A673 (cell line): ENCODE results near the gene GALM. TPM values are rescaled to one million over a fixed set of nuclear protein-coding genes. Genes with fewer than 3 reads are reported as not detected.

Experiments
- BruUV-seq: library from RNA; stranded (reverse); fragments of 400-500 nt; replicated peaks from 2 replicates; lab custom pipeline; 2021; lab: Mats Ljungman, UMichigan
- CTCF ChIA-PET: fragments of 300-600 bp; sonication (Branson Sonifier 250); formaldehyde crosslinking; loops from one replicate; lab custom pipeline; 2022; ENCODE audit warnings: antibody characterized with exemption; lab: Charles Lee
- POLR2A ChIA-PET: fragments of 300-600 bp; sonication (Branson Sonifier 250); formaldehyde crosslinking; loops from one replicate; lab custom pipeline; 2022; ENCODE audit warnings: antibody characterized with exemption; ENCODE audit not compliant: low non-redundant PET; lab: Charles Lee
- DNase-seq: peaks from one replicate; pipeline ENCODE4 v3.0.0-alpha.2; 2015; ENCODE audit warnings: low spot score
- H3K27ac ChIP-seq: fragments of 200-600 bp; sonication (generic); 2 replicates; pipeline ENCODE4 v1.5.1; 2016; ENCODE audit warnings: mixed run types, low read depth, mild to moderate bottlenecking, mixed read lengths, antibody characterized with exemption, low read length; ENCODE audit not compliant: poor library complexity, severe bottlenecking
- H3K27me3 ChIP-seq: fragments of 200-600 bp; sonication (generic); replicated peaks from 2 replicates; pipeline ENCODE4 v1.6.1; 2017; ENCODE audit warnings: mixed run types, low read depth, mild to moderate bottlenecking, mixed read lengths, antibody characterized with exemption, low read length; ENCODE audit not compliant: insufficient read depth, poor library complexity
- H3K36me3 ChIP-seq: fragments of 200-600 bp; sonication (generic); 2 replicates; pipeline ENCODE4 v1.6.1; 2016; ENCODE audit warnings: mixed run types, mild to moderate bottlenecking, mixed read lengths, antibody characterized with exemption, low read length; ENCODE audit not compliant: insufficient read depth, poor library complexity, severe bottlenecking
- H3K4me1 ChIP-seq: fragments of 200-600 bp; sonication (generic); 2 replicates; pipeline ENCODE4 v1.6.1; 2017; ENCODE audit warnings: mixed run types, mild to moderate bottlenecking, mixed read lengths, antibody characterized with exemption, low read length; ENCODE audit not compliant: insufficient read depth, poor library complexity, severe bottlenecking
- H3K4me3 ChIP-seq: fragments of 200-600 bp; sonication (generic); 2 replicates; pipeline ENCODE4 v1.5.1; 2016; ENCODE audit warnings: low read depth, mixed run types, mild to moderate bottlenecking, mixed read lengths, low read length; ENCODE audit not compliant: poor library complexity, severe bottlenecking
- H3K9me3 ChIP-seq: fragments of 200-600 bp; sonication (generic); 2 replicates; pipeline ENCODE4 v1.6.1; 2016; ENCODE audit warnings: mixed run types, low read depth, mild to moderate bottlenecking, mixed read lengths, antibody characterized with exemption, low read length; ENCODE audit not compliant: poor library complexity, severe bottlenecking
- CTCF ChIP-seq: fragments of 300-800, 200-600 bp; sonication (generic); conservative IDR thresholded peaks from 2 replicates; pipeline ENCODE4 v1.5.1; 2017; ENCODE audit warnings: low read depth, mild to moderate bottlenecking, antibody characterized with exemption, low read length, moderate library complexity, mixed read lengths
- EZH2 ChIP-seq: fragments of 200-600 bp; sonication (generic); IDR thresholded peaks from 2 replicates; pipeline ENCODE4 v1.6.1; 2017; ENCODE audit warnings: borderline replicate concordance, low read depth, mild to moderate bottlenecking, mixed read lengths, antibody characterized with exemption, low read length; ENCODE audit not compliant: poor library complexity, severe bottlenecking
- intact Hi-C: fragments of 100-400 bp; cut with micrococcal nuclease; formaldehyde crosslinking; loops from one replicate; pipeline ENCODE4 v1.10.0; 2022; ENCODE audit not compliant: unreplicated experiment
- total RNA-seq: library from RNA; stranded (reverse); gene quantifications from 2 replicates; pipeline ENCODE4 v1.2.3, GENCODE V29; 2021

Gene GALM
- total RNA-seq, 1 experiment from 2014 or later: 6.6 TPM

- TF ChIP-seq CTCF (no peak), EZH2 (no peak)
- POLR2A ChIA-PET: no interaction called here
- CTCF ChIA-PET: no interaction called here
- no peaks in the 10 kb centered on the region for H3K36me3 ChIP-seq
- H3K27me3 ChIP-seq: no peaks in the 10 kb centered on the region
- H3K9me3 ChIP-seq: no peaks in the 10 kb centered on the region
- no peak overlapping the region for H3K4me3 ChIP-seq
- no peak overlapping the region for H3K27ac ChIP-seq
- H3K4me1 ChIP-seq: no peaks in the 10 kb centered on the region
- intact Hi-C loops: no loop called here
- no TSS peak for BruUV-seq
- DNase-seq: no peak
Measured at GRCh38 chr2:38697116-38697840, 31.4 kb downstream of the GALM start.

GRCh38 chr2:38698467-38699003 is 32.6 kb downstream of the GALM start:
- Histone ChIP-seq H3K27ac (no peak overlapping the region), H3K36me3 (no peaks in the 10 kb centered on the region), H3K4me3 (no peak overlapping the region), H3K27me3 (no peaks in the 10 kb centered on the region), H3K4me1 (no peaks in the 10 kb centered on the region), H3K9me3 (no peaks in the 10 kb centered on the region)
- no TSS peak for BruUV-seq
- ChIA-PET POLR2A (interaction anchor here (0.6 kb wide), 1 partner anchor 23 kb away, joined by 9 read pairs; no protein-coding TSS in a partner anchor), CTCF (no interaction called here)
- intact Hi-C loops: no loop called here
- TF ChIP-seq CTCF: no peak
- no peak for TF ChIP-seq EZH2
- no peak for DNase-seq

GRCh38 chr2:38700113-38700785 is 34.3 kb downstream of the GALM start:
- BruUV-seq: no TSS peak
- POLR2A ChIA-PET: no interaction called here
- no peak for TF ChIP-seq EZH2
- TF ChIP-seq CTCF: no peak
- no peak overlapping the region for H3K27ac ChIP-seq
- H3K9me3 ChIP-seq: no peaks in the 10 kb centered on the region
- no peak overlapping the region for H3K4me3 ChIP-seq
- DNase-seq: no peak
- intact Hi-C loops: no loop called here
- H3K36me3 ChIP-seq: no peaks in the 10 kb centered on the region
- H3K4me1 ChIP-seq: no peaks in the 10 kb centered on the region
- no peaks in the 10 kb centered on the region for H3K27me3 ChIP-seq
- CTCF ChIA-PET: no interaction called here
